ENCODE measurements around the gene HCRTR1.

GRCh38 chr1:31570228-31570627 is 47.3 kb upstream of the HCRTR1 start:
- TF ChIP-seq POLR2A (IDR thresholded peaks at IDR 0.05) (no peak), POLR2AphosphoS5 (IDR thresholded peaks at IDR 0.05) (no peak)

Data from breast epithelium (tissue), 3 donors.